Karpas-422 (cell line): ENCODE data around the gene ZC3H18. TPM values are rescaled to one million over a fixed set of nuclear protein-coding genes. Genes with fewer than 3 reads are reported as not detected.
A peak's percentile ranks its signal among the peaks of the same experiment; 100 is the strongest.
"Not testable (repeated sequence)": the region's sequence is repeated elsewhere in the genome, so short reads cannot be mapped to it uniquely, and the experiment has no call there.

Source experiments
- DNase-seq: peaks from one replicate; pipeline ENCODE4 v3.0.0-alpha.2; 2015
- H2AFZ ChIP-seq: fragments of 200-600 bp; sonication (generic); 2 replicates; pipeline ENCODE4 v1.6.1; 2014; ENCODE audit warnings: antibody characterized with exemption, low read length, mixed read lengths
- H3K27ac ChIP-seq: fragments of 200-600 bp; sonication (generic); 2 replicates; pipeline ENCODE4 v1.5.1; 2014; ENCODE audit warnings: mild to moderate bottlenecking, low read length, moderate library complexity
- H3K27me3 ChIP-seq: fragments of 200-600 bp; sonication (generic); 2 replicates; pipeline ENCODE4 v1.6.1; 2014; ENCODE audit warnings: low read length, mixed read lengths
- H3K36me3 ChIP-seq: fragments of 200-600 bp; sonication (generic); 2 replicates; pipeline ENCODE4 v1.6.1; 2014; ENCODE audit warnings: low read length, mixed read lengths; ENCODE audit not compliant: insufficient read depth
- H3K4me1 ChIP-seq: fragments of 200-600 bp; sonication (generic); 2 replicates; pipeline ENCODE4 v1.6.1; 2014; ENCODE audit warnings: mild to moderate bottlenecking, low read length, mixed read lengths
- H3K4me2 ChIP-seq: fragments of 200-600 bp; sonication (generic); 2 replicates; pipeline ENCODE4 v1.6.1; 2014; ENCODE audit warnings: low read length, low read depth, mild to moderate bottlenecking; ENCODE audit not compliant: poor library complexity, severe bottlenecking
- H3K4me3 ChIP-seq: fragments of 200-600 bp; sonication (generic); 2 replicates; pipeline ENCODE4 v1.5.1; 2014; ENCODE audit warnings: mild to moderate bottlenecking, antibody characterized with exemption, low read length, mixed read lengths
- H3K79me2 ChIP-seq: fragments of 200-600 bp; sonication (generic); 2 replicates; pipeline ENCODE4 v1.6.1; 2014; ENCODE audit warnings: mild to moderate bottlenecking, low read length, mixed read lengths
- H3K9ac ChIP-seq: fragments of 200-600 bp; sonication (generic); 2 replicates; pipeline ENCODE4 v1.6.0; 2014; ENCODE audit warnings: low read length
- H3K9me2 ChIP-seq: fragments of 200-600 bp; sonication (generic), shearing (Covaris generic); replicated peaks from 2 replicates; pipeline ENCODE4 v1.6.0; 2014; ENCODE audit warnings: mild to moderate bottlenecking, low read length, moderate library complexity; ENCODE audit not compliant: insufficient read depth
- H3K9me3 ChIP-seq: fragments of 300-700, 200-600 bp; sonication (generic); 2 replicates; pipeline ENCODE4 v1.6.1; 2014; ENCODE audit warnings: low read length, mixed read lengths
- H4K20me1 ChIP-seq: fragments of 200-600 bp; sonication (generic); 2 replicates; pipeline ENCODE4 v1.6.1; 2014; ENCODE audit warnings: mild to moderate bottlenecking, antibody characterized with exemption, low read length, low read depth; ENCODE audit not compliant: insufficient read depth
- total RNA-seq: library from RNA; depleted of rRNA; stranded (reverse); fragments of >200 nt; shearing (Covaris generic); gene quantifications from 2 replicates; pipeline ENCODE4 v1.2.3, GENCODE V29; 2014; ENCODE audit warnings: low replicate concordance

Gene ZC3H18
- total RNA-seq, 1 experiment from 2014 or later: 8.3 TPM

DNA sequence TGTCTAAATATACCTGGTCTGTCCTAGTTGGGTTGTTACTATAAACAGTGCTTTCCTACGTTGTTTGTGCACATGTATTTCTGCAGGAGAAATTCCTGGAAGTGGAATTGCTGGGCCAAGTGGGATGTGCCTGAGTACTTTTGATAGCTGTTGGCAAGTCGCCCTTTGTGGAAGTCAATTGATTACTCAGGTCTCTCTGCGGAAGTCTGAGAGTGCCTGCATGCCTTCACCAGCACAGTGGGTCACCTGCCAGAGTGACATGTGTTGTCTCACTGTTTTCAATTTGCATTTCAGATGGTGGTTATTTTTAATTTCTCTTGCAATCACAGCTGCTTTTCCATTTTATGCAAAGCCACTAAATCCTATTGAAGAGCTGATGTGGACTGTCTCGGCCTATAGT is 94.9 kb downstream of the ZC3H18 start:
- H3K4me2 ChIP-seq: peak overlapping the region; percentile 88
- H4K20me1 ChIP-seq: no peaks in the 10 kb centered on the region
- no peaks in the 10 kb centered on the region for H3K9me3 ChIP-seq
- H3K9ac ChIP-seq: peak overlapping the region; percentile 41
- H3K9me2 ChIP-seq: no peaks in the 10 kb centered on the region
- no peak overlapping the region for H2AFZ ChIP-seq
- H3K27ac ChIP-seq: peak overlapping the region; percentile 81
- no peaks in the 10 kb centered on the region for H3K36me3 ChIP-seq
- DNase-seq: peak; percentile 67
- peaks cover 33% of the 10 kb centered on the region for H3K4me1 ChIP-seq
- H3K79me2 ChIP-seq: peaks cover 33% of the 10 kb centered on the region
- peak overlapping the region; percentile 5; the same call in 1 of the 2 replicates for H3K4me3 ChIP-seq
- no peaks in the 10 kb centered on the region for H3K27me3 ChIP-seq

- DNase-seq: no peak
- Histone ChIP-seq H3K36me3 (no peaks in the 10 kb centered on the region), H3K4me3 (peak overlapping the region; percentile 5; the same call in 1 of the 2 replicates), H3K9me3 (no peaks in the 10 kb centered on the region), H3K4me1 (peaks cover 33% of the 10 kb centered on the region), H3K27me3 (no peaks in the 10 kb centered on the region), H4K20me1 (no peaks in the 10 kb centered on the region), H3K79me2 (peaks cover 31% of the 10 kb centered on the region), H2AFZ (no peak overlapping the region), H3K27ac (peak overlapping the region; percentile 81), H3K9ac (peak overlapping the region; percentile 41; the same call in 1 of the 2 replicates), H3K4me2 (peak overlapping the region; percentile 88), H3K9me2 (no peaks in the 10 kb centered on the region)
Measured at GRCh38 chr16:88665570-88665969, 95.4 kb downstream of the ZC3H18 start.

DNA sequence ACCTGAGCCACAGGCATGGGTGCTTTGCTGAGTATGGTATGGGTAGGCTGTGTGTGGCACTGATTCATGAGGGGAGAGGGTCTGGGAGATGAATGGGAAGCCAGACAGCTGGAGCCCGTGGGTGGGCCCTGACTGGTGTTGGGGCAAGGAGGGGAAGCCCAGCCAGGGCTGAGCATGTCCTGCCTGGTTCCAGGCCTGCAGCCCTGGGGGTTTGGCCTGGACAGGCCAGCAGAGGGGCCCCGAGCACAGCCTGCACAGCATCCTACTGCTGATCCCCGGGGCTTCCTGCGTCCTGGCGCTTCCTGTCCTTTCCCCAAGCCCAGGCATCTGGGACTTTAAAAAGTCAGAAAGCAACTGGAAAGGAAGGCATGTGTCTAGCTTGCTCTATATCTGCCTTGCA is 97.3 kb downstream of the ZC3H18 start:
- no peak for DNase-seq
- Histone ChIP-seq H3K36me3 (no peaks in the 10 kb centered on the region), H3K9me2 (no peaks in the 10 kb centered on the region), H3K27me3 (no peaks in the 10 kb centered on the region), H3K27ac (no peak overlapping the region), H3K79me2 (peaks cover 13% of the 10 kb centered on the region), H3K9me3 (no peaks in the 10 kb centered on the region), H2AFZ (no peak overlapping the region), H3K9ac (no peak overlapping the region), H3K4me3 (no peak overlapping the region), H3K4me2 (no peak overlapping the region), H3K4me1 (peaks cover 20% of the 10 kb centered on the region), H4K20me1 (no peaks in the 10 kb centered on the region)

GRCh38 chr16:88669493-88669892 is 99.3 kb downstream of the ZC3H18 start:
- not testable (repeated sequence) for H2AFZ ChIP-seq, H3K27me3 ChIP-seq, DNase-seq, H3K36me3 ChIP-seq, H3K9me3 ChIP-seq, H4K20me1 ChIP-seq, H3K9me2 ChIP-seq, H3K4me3 ChIP-seq, H3K4me2 ChIP-seq, H3K27ac ChIP-seq, H3K79me2 ChIP-seq, H3K9ac ChIP-seq
- peaks cover 12% of the 10 kb centered on the region for H3K4me1 ChIP-seq

- Histone ChIP-seq H4K20me1 (no peaks in the 10 kb centered on the region), H3K4me3 (no peak overlapping the region), H3K4me1 (peaks cover 8% of the 10 kb centered on the region), H3K36me3 (no peaks in the 10 kb centered on the region), H3K4me2 (no peak overlapping the region), H3K27me3 (no peaks in the 10 kb centered on the region), H3K9me3 (no peaks in the 10 kb centered on the region), H2AFZ (no peak overlapping the region), H3K27ac (no peak overlapping the region), H3K79me2 (no peaks in the 10 kb centered on the region), H3K9ac (no peak overlapping the region), H3K9me2 (no peaks in the 10 kb centered on the region)
- no peak for DNase-seq
Measured at GRCh38 chr16:88669980-88670379, 99.8 kb downstream of the ZC3H18 start.

- no peaks in the 10 kb centered on the region for H3K9me3 ChIP-seq
- no peak overlapping the region for H3K9ac ChIP-seq
- no peaks in the 10 kb centered on the region for H3K27me3 ChIP-seq
- no peak overlapping the region for H3K4me3 ChIP-seq
- H3K4me1 ChIP-seq: no peaks in the 10 kb centered on the region
- no peak overlapping the region for H3K27ac ChIP-seq
- no peak overlapping the region for H2AFZ ChIP-seq
- H4K20me1 ChIP-seq: no peaks in the 10 kb centered on the region
- no peaks in the 10 kb centered on the region for H3K9me2 ChIP-seq
- DNase-seq: no peak
- H3K79me2 ChIP-seq: no peaks in the 10 kb centered on the region
- H3K36me3 ChIP-seq: no peaks in the 10 kb centered on the region
- no peak overlapping the region for H3K4me2 ChIP-seq
Measured at GRCh38 chr16:88671806-88672205, 101.6 kb downstream of the ZC3H18 start.

DNA sequence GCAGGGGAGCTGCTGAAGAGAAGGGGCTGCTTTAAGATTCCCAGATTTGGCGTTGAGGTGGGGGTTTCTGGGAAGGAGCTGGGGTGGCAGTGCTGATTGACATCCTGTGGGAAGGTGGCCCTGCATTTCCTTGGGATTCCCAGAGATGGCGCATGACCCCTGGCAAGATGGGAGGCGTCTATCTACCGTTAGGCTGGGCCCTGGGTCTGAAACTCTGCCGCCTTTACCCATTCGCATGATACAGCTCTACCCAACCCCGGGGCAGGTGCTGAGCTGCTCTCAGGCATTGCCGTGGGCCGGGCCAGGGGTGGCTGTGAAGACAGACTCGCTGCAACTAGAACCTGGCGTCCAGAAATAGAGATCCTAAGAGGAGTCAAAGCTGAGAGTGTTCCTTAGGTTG is 102.6 kb downstream of the ZC3H18 start:
- H3K27ac ChIP-seq: no peak overlapping the region
- H3K4me2 ChIP-seq: no peak overlapping the region
- no peaks in the 10 kb centered on the region for H3K36me3 ChIP-seq
- no peaks in the 10 kb centered on the region for H3K79me2 ChIP-seq
- H3K27me3 ChIP-seq: no peaks in the 10 kb centered on the region
- no peaks in the 10 kb centered on the region for H3K4me1 ChIP-seq
- no peak overlapping the region for H2AFZ ChIP-seq
- H3K9me2 ChIP-seq: no peaks in the 10 kb centered on the region
- DNase-seq: no peak
- H3K4me3 ChIP-seq: no peak overlapping the region
- no peaks in the 10 kb centered on the region for H4K20me1 ChIP-seq
- H3K9me3 ChIP-seq: no peaks in the 10 kb centered on the region
- H3K9ac ChIP-seq: no peak overlapping the region

DNA sequence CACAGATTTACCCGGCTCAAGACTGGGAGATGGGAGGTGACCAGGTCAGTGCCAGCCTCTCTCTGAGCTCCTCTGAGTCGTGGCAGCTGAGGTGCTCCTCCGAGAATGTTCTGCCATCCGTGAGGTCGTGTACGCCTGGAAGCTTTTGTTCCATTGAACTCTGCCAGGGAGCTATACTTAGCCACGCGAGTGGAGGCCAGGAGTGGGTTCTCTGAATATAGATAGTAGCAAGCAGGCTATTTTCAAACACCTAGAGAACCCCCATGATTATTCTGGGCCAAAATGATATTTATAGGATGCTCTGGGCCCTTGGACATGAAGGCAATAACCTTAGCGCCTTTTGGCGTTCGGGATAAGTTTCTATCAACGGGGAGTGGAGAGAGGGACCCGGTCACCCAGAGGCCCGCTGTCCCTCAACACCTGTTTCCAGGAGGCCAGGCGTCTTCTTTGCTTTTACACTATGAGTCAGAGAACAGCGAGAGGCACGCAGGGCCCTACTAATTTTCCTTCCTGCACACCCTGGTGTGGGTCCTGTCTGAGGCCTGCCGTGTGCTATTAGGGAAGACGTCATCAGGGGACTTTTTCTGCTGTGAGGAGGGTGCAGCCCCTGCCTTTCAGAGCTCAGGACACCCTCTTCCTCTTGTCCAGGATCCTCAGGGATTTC is 103.6 kb downstream of the ZC3H18 start:
- Histone ChIP-seq H3K4me1 (no peaks in the 10 kb centered on the region), H3K4me2 (no peak overlapping the region), H3K9me2 (no peaks in the 10 kb centered on the region), H3K79me2 (no peaks in the 10 kb centered on the region), H3K27ac (no peak overlapping the region), H2AFZ (no peak overlapping the region), H3K4me3 (no peak overlapping the region), H3K36me3 (no peaks in the 10 kb centered on the region), H3K27me3 (no peaks in the 10 kb centered on the region), H4K20me1 (no peaks in the 10 kb centered on the region), H3K9me3 (no peaks in the 10 kb centered on the region), H3K9ac (no peak overlapping the region)
- DNase-seq: no peak
